ENCODE results near the gene CYBC1. TPM values are rescaled to one million over a fixed set of nuclear protein-coding genes. Genes with fewer than 3 reads are reported as not detected.

Gene CYBC1
- total and polyA plus RNA-seq, 2 of the 8 experiments (the other 6 are each of a cell fraction or from before 2014, with no cell fraction given), result 74.6 to 81.4 TPM

DNA sequence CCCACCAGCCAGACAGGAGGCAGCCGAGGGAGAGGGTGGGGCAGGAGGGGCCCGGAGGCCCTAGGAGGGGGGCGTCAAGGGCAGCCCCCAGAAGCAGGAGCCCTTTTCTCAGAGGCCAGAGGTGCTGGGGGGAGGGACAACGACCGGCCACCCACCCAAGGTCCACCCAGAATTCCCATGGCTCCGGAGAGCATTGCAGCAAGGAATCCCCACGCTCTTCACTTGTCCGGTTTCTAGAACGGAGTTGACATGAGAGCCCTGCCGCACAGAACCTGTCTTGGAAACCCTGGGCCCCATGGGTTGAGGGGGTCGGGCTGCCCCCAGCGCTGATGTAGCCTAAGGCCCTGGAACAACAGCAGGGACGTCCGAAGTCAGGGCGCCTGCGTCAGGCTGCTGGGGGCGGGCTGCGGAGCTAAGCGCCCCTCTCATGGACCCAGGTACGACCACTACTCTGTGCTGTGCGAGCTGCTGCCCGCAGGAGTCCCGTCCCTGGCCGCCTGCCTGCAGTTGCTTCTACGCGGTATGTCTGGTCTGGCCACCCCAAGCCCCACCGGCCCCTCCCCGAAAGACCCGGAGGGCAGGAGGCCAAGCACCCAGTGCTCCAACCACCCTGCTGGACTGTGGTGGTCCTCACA, 11.2 kb downstream of the CYBC1 start (continued):
- TF ChIP-seq, protein P1, sequence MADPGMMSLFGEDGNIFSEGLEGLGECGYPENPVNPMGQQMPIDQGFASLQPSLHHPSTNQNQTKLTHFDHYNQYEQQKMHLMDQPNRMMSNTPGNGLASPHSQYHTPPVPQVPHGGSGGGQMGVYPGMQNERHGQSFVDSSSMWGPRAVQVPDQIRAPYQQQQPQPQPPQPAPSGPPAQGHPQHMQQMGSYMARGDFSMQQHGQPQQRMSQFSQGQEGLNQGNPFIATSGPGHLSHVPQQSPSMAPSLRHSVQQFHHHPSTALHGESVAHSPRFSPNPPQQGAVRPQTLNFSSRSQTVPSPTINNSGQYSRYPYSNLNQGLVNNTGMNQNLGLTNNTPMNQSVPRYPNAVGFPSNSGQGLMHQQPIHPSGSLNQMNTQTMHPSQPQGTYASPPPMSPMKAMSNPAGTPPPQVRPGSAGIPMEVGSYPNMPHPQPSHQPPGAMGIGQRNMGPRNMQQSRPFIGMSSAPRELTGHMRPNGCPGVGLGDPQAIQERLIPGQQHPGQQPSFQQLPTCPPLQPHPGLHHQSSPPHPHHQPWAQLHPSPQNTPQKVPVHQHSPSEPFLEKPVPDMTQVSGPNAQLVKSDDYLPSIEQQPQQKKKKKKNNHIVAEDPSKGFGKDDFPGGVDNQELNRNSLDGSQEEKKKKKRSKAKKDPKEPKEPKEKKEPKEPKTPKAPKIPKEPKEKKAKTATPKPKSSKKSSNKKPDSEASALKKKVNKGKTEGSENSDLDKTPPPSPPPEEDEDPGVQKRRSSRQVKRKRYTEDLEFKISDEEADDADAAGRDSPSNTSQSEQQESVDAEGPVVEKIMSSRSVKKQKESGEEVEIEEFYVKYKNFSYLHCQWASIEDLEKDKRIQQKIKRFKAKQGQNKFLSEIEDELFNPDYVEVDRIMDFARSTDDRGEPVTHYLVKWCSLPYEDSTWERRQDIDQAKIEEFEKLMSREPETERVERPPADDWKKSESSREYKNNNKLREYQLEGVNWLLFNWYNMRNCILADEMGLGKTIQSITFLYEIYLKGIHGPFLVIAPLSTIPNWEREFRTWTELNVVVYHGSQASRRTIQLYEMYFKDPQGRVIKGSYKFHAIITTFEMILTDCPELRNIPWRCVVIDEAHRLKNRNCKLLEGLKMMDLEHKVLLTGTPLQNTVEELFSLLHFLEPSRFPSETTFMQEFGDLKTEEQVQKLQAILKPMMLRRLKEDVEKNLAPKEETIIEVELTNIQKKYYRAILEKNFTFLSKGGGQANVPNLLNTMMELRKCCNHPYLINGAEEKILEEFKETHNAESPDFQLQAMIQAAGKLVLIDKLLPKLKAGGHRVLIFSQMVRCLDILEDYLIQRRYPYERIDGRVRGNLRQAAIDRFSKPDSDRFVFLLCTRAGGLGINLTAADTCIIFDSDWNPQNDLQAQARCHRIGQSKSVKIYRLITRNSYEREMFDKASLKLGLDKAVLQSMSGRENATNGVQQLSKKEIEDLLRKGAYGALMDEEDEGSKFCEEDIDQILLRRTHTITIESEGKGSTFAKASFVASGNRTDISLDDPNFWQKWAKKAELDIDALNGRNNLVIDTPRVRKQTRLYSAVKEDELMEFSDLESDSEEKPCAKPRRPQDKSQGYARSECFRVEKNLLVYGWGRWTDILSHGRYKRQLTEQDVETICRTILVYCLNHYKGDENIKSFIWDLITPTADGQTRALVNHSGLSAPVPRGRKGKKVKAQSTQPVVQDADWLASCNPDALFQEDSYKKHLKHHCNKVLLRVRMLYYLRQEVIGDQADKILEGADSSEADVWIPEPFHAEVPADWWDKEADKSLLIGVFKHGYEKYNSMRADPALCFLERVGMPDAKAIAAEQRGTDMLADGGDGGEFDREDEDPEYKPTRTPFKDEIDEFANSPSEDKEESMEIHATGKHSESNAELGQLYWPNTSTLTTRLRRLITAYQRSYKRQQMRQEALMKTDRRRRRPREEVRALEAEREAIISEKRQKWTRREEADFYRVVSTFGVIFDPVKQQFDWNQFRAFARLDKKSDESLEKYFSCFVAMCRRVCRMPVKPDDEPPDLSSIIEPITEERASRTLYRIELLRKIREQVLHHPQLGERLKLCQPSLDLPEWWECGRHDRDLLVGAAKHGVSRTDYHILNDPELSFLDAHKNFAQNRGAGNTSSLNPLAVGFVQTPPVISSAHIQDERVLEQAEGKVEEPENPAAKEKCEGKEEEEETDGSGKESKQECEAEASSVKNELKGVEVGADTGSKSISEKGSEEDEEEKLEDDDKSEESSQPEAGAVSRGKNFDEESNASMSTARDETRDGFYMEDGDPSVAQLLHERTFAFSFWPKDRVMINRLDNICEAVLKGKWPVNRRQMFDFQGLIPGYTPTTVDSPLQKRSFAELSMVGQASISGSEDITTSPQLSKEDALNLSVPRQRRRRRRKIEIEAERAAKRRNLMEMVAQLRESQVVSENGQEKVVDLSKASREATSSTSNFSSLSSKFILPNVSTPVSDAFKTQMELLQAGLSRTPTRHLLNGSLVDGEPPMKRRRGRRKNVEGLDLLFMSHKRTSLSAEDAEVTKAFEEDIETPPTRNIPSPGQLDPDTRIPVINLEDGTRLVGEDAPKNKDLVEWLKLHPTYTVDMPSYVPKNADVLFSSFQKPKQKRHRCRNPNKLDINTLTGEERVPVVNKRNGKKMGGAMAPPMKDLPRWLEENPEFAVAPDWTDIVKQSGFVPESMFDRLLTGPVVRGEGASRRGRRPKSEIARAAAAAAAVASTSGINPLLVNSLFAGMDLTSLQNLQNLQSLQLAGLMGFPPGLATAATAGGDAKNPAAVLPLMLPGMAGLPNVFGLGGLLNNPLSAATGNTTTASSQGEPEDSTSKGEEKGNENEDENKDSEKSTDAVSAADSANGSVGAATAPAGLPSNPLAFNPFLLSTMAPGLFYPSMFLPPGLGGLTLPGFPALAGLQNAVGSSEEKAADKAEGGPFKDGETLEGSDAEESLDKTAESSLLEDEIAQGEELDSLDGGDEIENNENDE (IDR thresholded peaks at IDR 0.05; ENCODE audit: insufficient replicate concordance, low read length), result no peak
- 0 out of 3 replicates have a peak, but pooled peaks of 1 of the 2 experiments have one; percentile 21 for TF ChIP-seq POLR2A (IDR thresholded peaks at IDR 0.05; ENCODE audit: control extremely low read depth in 1 of 2, low read depth in 2 of 2, low read length in 2 of 2)

All from H1 (cell line).